Body of pancreas (tissue), 4 donors: Measurements from ENCODE around the gene COPZ1. TPM values are rescaled to one million over a fixed set of nuclear protein-coding genes. Genes with fewer than 3 reads are reported as not detected.
"Not testable (repeated sequence)": the region's sequence is repeated elsewhere in the genome, so short reads cannot be mapped to it uniquely, and the experiment has no call there.

Experiments
- ATAC-seq: fragments of 150-250 bp; one replicate; pipeline ENCODE4 v1.9.1; 2016
- DNase-seq, 4 donors: peaks; one replicate each; pipeline ENCODE4 v3.0.0-alpha.2; 2019
- H3K27ac ChIP-seq, 4 donors: fragments of 200-600 bp; sonication (generic); 1 replicate in 3 of 4; 2 replicates in 1 of 4; pipeline versions ENCODE4 v1.5.1 to v1.6.1; 2016 to 2019; ENCODE audit warnings: mild to moderate bottlenecking in 1 of 4, mixed read lengths in 1 of 4, moderate library complexity in 1 of 4
- H3K27me3 ChIP-seq, 2 donors: fragments of 200-600 bp; sonication (generic); one replicate each; pipeline ENCODE4 v1.6.0; 2016; ENCODE audit warnings: mild to moderate bottlenecking in 1 of 2
- H3K36me3 ChIP-seq, 2 donors: fragments of 200-600 bp; sonication (generic); replicated peaks in 1 of 2; 2 replicates each; pipeline ENCODE4 v1.5.1; 2016; ENCODE audit warnings: low read depth in 2 of 2; ENCODE audit not compliant: insufficient read depth in 1 of 2
- H3K4me1 ChIP-seq: fragments of 200-600 bp; sonication (generic); one replicate; pipeline ENCODE4 v1.6.0; 2016
- H3K4me3 ChIP-seq, 2 donors: fragments of 200-600 bp; sonication (generic); 1 replicate in 1 of 2; 2 replicates in 1 of 2; pipeline ENCODE4 v1.5.1; 2016 to 2019
- H3K9me3 ChIP-seq, 3 donors: fragments of 200-600 bp; sonication (generic); 1 replicate in 2 of 3; 2 replicates in 1 of 3; pipeline ENCODE4 v1.5.1; 2016
- CTCF ChIP-seq, 7 experiments: fragments of 450-650 bp in 4 of 7; fragments of 200-600 bp in 3 of 7; sonication (generic) in 3 of 7; IDR thresholded peaks; one replicate each; pipeline ENCODE4 v1.5.1; 2016 to 2019; ENCODE audit warnings: antibody characterized with exemption in 7 of 7
- POLR2A ChIP-seq, 3 donors: fragments of 450-650 bp; IDR thresholded peaks; one replicate each; pipeline ENCODE4 v1.6.1; 2016; ENCODE audit warnings: antibody characterized with exemption in 3 of 3, mild to moderate bottlenecking in 2 of 3
- WGBS, 2 donors: methylation state at CpG; one replicate each; pipeline ENCODE4 v1.1.5; 2017; 5-methylcytosine and 5-hydroxymethylcytosine counted together
- intact Hi-C: fragments of 100-400 bp; cut with DNase I; formaldehyde crosslinking; loops from one replicate; pipeline ENCODE4 v1.15.1; 2023
- total RNA-seq, 2 donors: library from RNA; depleted of rRNA; stranded (reverse); fragments of >200 nt; gene quantifications; one replicate each; pipeline ENCODE4 v1.1.0, GENCODE V29; 2016

The COPZ1 gene
- total RNA-seq, 2 donors from 2014 or later = 34.3 to 71.3 TPM

GRCh38 chr12:54306925-54307741, 17.8 kb upstream of the COPZ1 start:
- DNase-seq = peak; percentile 48 to 81 (median 56)
- 51 to 68% methylated on average over 8 of the region's 8 CpGs for WGBS, 2 donors
- intact Hi-C loops = no loop called here
- Histone ChIP-seq H3K27me3 (no peaks in the 10 kb centered on the region), H3K4me1 (peaks cover 12% of the 10 kb centered on the region), H3K27ac (no peak overlapping the region), H3K36me3 (no peaks in the 10 kb centered on the region), H3K9me3 (no peaks in the 10 kb centered on the region), H3K4me3 (no peak overlapping the region)
- no peak for TF ChIP-seq CTCF (IDR thresholded peaks at IDR 0.05)
- peak; percentile 37 for ATAC-seq

- Histone ChIP-seq H3K4me1 (no peaks in the 10 kb centered on the region), H3K4me3 (no peak overlapping the region), H3K9me3 (no peaks in the 10 kb centered on the region), H3K36me3 (no peaks in the 10 kb centered on the region), H3K27me3 (no peaks in the 10 kb centered on the region), H3K27ac (no peak overlapping the region)
- intact Hi-C loops = no loop called here
- ATAC-seq (no peak), DNase-seq (no peak)
- WGBS, 2 donors = 62 to 64% methylated on average over 2 of the region's 2 CpGs
- TF ChIP-seq POLR2A (IDR thresholded peaks at IDR 0.05) = no peak
- no peak for TF ChIP-seq CTCF (IDR thresholded peaks at IDR 0.05)
These were observed 13.9 kb upstream of the COPZ1 start for GRCh38 chr12:54311051-54311450.

GRCh38 chr12:54312309-54312708, 12.6 kb upstream of the COPZ1 start:
- H3K9me3 ChIP-seq, H3K4me1 ChIP-seq, intact Hi-C loops, H3K27ac ChIP-seq, DNase-seq, H3K4me3 ChIP-seq, ATAC-seq, H3K27me3 ChIP-seq, H3K36me3 ChIP-seq: not testable (repeated sequence)
- 94 to 95% methylated on average over 7 of the region's 7 CpGs for WGBS, 2 donors

GRCh38 chr12:54321363-54321762, 3.6 kb upstream of the COPZ1 start:
- H3K36me3 ChIP-seq = no peaks in the 10 kb centered on the region
- no peak overlapping the region for H3K4me3 ChIP-seq
- TF ChIP-seq POLR2A (IDR thresholded peaks at IDR 0.05) (no peak), CTCF (IDR thresholded peaks at IDR 0.05) (no peak)
- no peaks in the 10 kb centered on the region for H3K27me3 ChIP-seq
- ATAC-seq = no peak
- no peak overlapping the region for H3K27ac ChIP-seq
- 87 to 92% methylated on average over 5 of the region's 5 CpGs for WGBS, 2 donors
- DNase-seq = no peak
- peaks cover 12% of the 10 kb centered on the region for H3K4me1 ChIP-seq
- no peaks in the 10 kb centered on the region for H3K9me3 ChIP-seq
- intact Hi-C loops = no loop called here

GRCh38 chr12:54325442-54326109, 645 bp downstream of the COPZ1 start:
- DNase-seq = peak in 1 of 4 donors; percentile 33
- Histone ChIP-seq H3K27ac (peak overlapping the region; percentile 79 to 94 (median 90)), H3K4me1 (peaks cover 48% of the 10 kb centered on the region), H3K4me3 (peak overlapping the region; percentile 69 to 71)
- H3K27me3 ChIP-seq, H3K9me3 ChIP-seq, ATAC-seq, H3K36me3 ChIP-seq, intact Hi-C loops: not testable (repeated sequence)
- 21 to 22% methylated on average over 22 of the region's 22 CpGs for WGBS, 2 donors
